ENCODE measurements around the gene CELF4. TPM values are rescaled to one million over a fixed set of nuclear protein-coding genes. Genes with fewer than 3 reads are reported as not detected.

Gene CELF4
- total RNA-seq, 1 donor from 2014 or later = 0.22 TPM

DNA sequence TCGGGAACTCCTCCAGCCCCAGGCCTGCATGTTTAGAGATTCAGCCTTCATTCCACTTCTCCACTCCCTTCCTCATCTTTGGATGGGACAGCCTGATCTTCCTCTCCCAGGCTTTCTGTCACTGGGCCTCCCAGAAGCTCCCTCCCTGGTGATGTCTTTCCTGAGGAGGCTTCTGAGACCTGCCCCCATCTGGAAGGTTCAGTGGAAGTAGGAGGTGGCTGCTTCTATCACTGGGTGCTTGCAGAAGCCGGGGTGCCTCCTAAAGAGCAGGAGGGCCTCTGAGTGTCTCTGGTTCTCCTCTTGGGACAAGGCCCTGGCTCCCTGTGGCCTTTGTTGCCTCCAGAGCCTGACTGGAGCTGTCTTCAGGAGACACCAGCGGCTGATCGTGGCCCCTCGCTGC, 108.7 kb downstream of the CELF4 start:
- Mint-ChIP-seq H3K36me3 (ENCODE audit: low read depth) (no peaks in the 10 kb centered on the region), H3K4me1 (ENCODE audit: low read depth) (peaks cover 9% of the 10 kb centered on the region), H3K27ac (ENCODE audit: unreplicated experiment) (no peak overlapping the region), H3K9me3 (ENCODE audit: low read depth) (no peaks in the 10 kb centered on the region), H3K27me3 (ENCODE audit: low read depth) (peaks cover 17% of the 10 kb centered on the region), H3K4me3 (ENCODE audit: unreplicated experiment) (no peak overlapping the region)
- TF ChIP-seq, protein P1, sequence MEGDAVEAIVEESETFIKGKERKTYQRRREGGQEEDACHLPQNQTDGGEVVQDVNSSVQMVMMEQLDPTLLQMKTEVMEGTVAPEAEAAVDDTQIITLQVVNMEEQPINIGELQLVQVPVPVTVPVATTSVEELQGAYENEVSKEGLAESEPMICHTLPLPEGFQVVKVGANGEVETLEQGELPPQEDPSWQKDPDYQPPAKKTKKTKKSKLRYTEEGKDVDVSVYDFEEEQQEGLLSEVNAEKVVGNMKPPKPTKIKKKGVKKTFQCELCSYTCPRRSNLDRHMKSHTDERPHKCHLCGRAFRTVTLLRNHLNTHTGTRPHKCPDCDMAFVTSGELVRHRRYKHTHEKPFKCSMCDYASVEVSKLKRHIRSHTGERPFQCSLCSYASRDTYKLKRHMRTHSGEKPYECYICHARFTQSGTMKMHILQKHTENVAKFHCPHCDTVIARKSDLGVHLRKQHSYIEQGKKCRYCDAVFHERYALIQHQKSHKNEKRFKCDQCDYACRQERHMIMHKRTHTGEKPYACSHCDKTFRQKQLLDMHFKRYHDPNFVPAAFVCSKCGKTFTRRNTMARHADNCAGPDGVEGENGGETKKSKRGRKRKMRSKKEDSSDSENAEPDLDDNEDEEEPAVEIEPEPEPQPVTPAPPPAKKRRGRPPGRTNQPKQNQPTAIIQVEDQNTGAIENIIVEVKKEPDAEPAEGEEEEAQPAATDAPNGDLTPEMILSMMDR (IDR thresholded peaks at IDR 0.05) = no peak
- no peak for DNase-seq (ENCODE audit: low spot score)

- DNase-seq (ENCODE audit: low spot score) = no peak
- TF ChIP-seq, protein P1 (IDR thresholded peaks at IDR 0.05) = no peak
- H3K27ac Mint-ChIP-seq (ENCODE audit: unreplicated experiment) = no peak overlapping the region
- H3K4me3 Mint-ChIP-seq (ENCODE audit: unreplicated experiment) = no peak overlapping the region
- H3K9me3 Mint-ChIP-seq (ENCODE audit: low read depth) = no peaks in the 10 kb centered on the region
- no peaks in the 10 kb centered on the region for H3K36me3 Mint-ChIP-seq (ENCODE audit: low read depth)
- peaks cover 17% of the 10 kb centered on the region for H3K27me3 Mint-ChIP-seq (ENCODE audit: low read depth)
- H3K4me1 Mint-ChIP-seq (ENCODE audit: low read depth) = peaks cover 9% of the 10 kb centered on the region
Measured at GRCh38 chr18:37456395-37456794, 109.2 kb downstream of the CELF4 start.

DNA sequence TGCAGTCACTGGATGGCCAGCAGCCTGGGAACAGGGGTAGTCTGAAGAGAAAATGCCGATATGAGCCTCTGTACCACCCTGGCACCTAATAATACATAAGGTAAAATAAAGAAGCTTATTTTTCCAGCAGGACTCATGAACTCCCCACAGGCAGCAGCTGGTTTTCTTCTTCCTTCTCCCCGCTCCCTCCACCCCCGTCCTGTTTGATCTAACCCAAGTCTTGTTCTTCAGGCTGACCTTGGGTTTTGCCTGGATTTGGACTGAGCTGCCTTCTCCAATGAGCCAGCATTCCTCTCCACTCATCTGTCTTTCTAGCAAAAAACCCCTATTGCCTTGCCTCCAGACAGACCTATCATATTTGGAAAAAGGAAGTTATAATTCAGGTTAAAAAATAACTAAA, 111.8 kb downstream of the CELF4 start:
- no peak overlapping the region for H3K4me3 Mint-ChIP-seq (ENCODE audit: unreplicated experiment)
- TF ChIP-seq, protein P1 (IDR thresholded peaks at IDR 0.05) = no peak
- H3K27ac Mint-ChIP-seq (ENCODE audit: unreplicated experiment) = no peak overlapping the region
- no peaks in the 10 kb centered on the region for H3K9me3 Mint-ChIP-seq (ENCODE audit: low read depth)
- H3K4me1 Mint-ChIP-seq (ENCODE audit: low read depth) = peaks cover 9% of the 10 kb centered on the region
- DNase-seq (ENCODE audit: low spot score) = no peak
- no peaks in the 10 kb centered on the region for H3K36me3 Mint-ChIP-seq (ENCODE audit: low read depth)
- peaks cover 15% of the 10 kb centered on the region for H3K27me3 Mint-ChIP-seq (ENCODE audit: low read depth)

DNA sequence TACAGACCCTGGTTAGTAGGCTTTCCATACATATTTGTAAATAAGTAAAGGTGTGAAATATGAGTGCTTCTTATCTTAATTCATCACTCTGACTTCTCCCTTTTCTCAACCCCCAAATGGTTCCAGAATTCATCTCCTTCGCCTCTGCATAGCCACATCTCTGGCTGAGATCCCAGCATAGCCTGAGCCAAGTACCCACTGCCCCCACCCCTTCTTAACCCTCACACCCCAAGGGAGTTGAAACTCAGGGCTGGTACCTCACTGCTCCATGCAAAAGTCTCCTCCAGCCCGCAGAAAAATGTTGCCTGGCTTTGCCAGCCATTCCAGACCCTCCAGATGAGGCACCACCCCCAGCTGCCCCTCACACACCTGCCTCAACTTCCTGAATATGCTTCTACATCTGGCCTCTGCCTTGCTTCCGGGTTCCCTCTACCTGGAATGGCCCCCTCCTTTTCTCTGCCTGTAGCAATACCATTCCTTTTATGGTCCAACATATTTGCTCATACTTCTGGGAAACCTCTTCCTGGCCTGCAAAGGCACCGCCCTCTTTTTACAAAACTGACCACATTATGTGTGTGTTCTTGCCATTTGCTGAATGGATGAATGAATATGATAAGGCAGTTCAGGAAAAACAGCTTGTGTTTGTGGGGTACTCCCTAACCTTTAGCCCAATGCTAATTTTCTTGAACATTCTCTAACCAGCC, 112.8 kb downstream of the CELF4 start:
- no peaks in the 10 kb centered on the region for H3K9me3 Mint-ChIP-seq (ENCODE audit: low read depth)
- H3K4me1 Mint-ChIP-seq (ENCODE audit: low read depth) = peaks cover 9% of the 10 kb centered on the region
- H3K27me3 Mint-ChIP-seq (ENCODE audit: low read depth) = peaks cover 15% of the 10 kb centered on the region
- no peak for DNase-seq (ENCODE audit: low spot score)
- TF ChIP-seq, protein P1 (IDR thresholded peaks at IDR 0.05) = no peak
- H3K4me3 Mint-ChIP-seq (ENCODE audit: unreplicated experiment) = no peak overlapping the region
- H3K27ac Mint-ChIP-seq (ENCODE audit: unreplicated experiment) = no peak overlapping the region
- no peaks in the 10 kb centered on the region for H3K36me3 Mint-ChIP-seq (ENCODE audit: low read depth)

- TF ChIP-seq, protein P1 (IDR thresholded peaks at IDR 0.05) = no peak
- H3K27me3 Mint-ChIP-seq (ENCODE audit: low read depth) = peaks cover 12% of the 10 kb centered on the region
- H3K4me3 Mint-ChIP-seq (ENCODE audit: unreplicated experiment) = no peak overlapping the region
- H3K36me3 Mint-ChIP-seq (ENCODE audit: low read depth) = no peaks in the 10 kb centered on the region
- no peaks in the 10 kb centered on the region for H3K9me3 Mint-ChIP-seq (ENCODE audit: low read depth)
- peaks cover 9% of the 10 kb centered on the region for H3K4me1 Mint-ChIP-seq (ENCODE audit: low read depth)
- DNase-seq (ENCODE audit: low spot score) = no peak
- no peak overlapping the region for H3K27ac Mint-ChIP-seq (ENCODE audit: unreplicated experiment)
Measured at GRCh38 chr18:37452015-37452414, 113.6 kb downstream of the CELF4 start.

Measured in chondrocyte (in vitro differentiated cells).